Measurements from ENCODE around the gene CBX1.
"Not testable (repeated sequence)": the region's sequence is repeated elsewhere in the genome, so short reads cannot be mapped to it uniquely, and the experiment has no call there.

The CBX1 gene

GRCh38 chr17:48048384-48049126 is 52.7 kb downstream of the CBX1 start:
- DNase-seq: peak; percentile 41

DNA sequence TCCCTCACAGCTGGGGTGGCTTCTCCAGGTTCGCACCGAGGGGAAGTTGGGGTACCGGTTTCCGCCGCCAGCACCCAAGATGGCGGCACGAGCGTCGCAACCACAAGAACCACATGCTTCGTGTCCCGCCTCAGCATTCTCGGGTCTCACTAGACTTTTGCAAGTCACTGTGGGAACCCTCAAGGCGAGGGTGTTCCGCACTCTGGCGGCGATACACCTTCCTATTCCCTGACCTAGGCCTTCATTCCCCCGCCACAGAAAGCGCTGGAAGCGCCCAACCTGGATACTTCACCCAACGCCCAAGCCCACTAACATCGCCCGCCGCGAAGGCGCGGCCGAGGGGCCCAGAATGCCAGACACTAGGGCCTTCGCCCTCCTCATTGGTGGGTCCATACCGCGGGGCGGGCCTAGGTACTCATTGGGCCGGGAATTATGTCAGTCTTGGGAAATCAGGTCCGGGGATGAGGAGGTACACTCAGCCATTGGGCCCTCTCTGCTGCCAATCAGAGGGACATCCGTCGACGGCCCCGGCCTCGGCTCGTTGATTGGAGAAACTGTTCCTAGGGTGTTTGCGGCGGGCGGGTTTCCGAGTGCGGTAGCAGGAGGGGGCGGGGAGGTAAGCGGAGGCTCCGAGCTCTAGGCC is 53.4 kb downstream of the CBX1 start, which contains the start of gene NFE2L1:
Gene NFE2L1 (plus strand): TSS at position 619 of the 643 bp plus-strand sequence. CDS start 2,760 bp downstream, outside the sequence.
- DNase-seq: peak; percentile 99

- no peak for DNase-seq
Observed at GRCh38 chr17:48047113-48047740, 54.1 kb downstream of the CBX1 start.

DNA sequence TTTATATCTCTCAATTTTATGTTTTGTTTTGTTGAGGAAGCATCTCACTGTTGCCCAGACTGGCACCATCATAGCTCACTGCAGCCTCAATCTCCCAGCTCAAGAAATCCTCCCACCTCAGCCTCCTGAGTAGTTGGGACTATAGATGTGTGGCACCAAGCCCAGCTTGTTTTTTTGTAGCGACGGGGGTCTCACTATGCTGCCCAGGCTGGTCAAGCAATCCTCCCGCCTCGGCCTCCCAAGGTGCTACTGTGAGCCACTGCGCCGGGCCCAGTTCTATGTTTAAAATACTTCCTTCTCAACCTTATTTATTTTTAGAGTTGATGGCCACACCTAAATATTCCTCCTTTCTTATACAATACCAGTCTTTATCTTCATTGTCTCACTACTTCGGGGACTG is 55.0 kb downstream of the CBX1 start:
- no peak for DNase-seq

- DNase-seq: no peak
Observed at GRCh38 chr17:48045316-48046001, 55.8 kb downstream of the CBX1 start.

DNA sequence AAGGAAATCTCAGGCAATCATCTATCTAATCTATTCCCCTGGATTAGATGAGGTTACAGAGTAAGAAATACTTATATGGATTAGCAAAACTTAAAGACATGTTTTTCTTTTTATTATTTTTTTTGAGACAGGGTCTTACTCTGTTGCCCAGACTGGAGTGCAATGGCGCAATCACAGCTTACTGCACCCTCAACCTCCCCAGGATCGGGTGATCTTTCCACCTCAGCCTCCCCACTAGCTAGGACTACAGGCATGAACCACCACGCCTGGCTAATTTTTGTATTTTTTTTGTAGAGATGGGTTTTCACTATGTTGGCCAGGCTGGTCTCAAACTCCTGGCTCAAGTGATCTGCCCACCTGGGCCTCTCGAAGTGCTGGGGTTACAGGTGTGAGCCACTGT is 56.4 kb downstream of the CBX1 start:
- DNase-seq: no peak

- no peak for DNase-seq
Observed at GRCh38 chr17:48043176-48043575, 58.1 kb downstream of the CBX1 start.

DNA sequence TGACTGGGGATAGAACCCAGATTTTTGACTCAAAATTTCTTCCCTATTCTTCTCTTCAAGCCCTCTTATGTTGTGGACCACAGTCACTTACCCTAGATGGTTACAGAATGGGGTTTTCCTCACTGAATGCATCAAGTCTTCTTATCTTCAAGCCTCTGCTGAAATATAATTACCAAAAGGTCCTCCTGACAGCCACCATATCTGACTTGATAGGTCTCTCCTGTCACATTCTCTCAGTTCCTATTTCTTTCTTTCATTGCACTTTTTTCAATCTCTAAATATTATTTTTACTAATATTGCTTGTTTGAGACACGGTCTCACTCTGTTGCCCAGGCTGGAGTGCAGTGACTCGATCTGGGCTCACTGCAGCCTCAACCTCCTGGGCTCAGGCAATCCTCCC is 62.6 kb downstream of the CBX1 start:
- DNase-seq: no peak

DNA sequence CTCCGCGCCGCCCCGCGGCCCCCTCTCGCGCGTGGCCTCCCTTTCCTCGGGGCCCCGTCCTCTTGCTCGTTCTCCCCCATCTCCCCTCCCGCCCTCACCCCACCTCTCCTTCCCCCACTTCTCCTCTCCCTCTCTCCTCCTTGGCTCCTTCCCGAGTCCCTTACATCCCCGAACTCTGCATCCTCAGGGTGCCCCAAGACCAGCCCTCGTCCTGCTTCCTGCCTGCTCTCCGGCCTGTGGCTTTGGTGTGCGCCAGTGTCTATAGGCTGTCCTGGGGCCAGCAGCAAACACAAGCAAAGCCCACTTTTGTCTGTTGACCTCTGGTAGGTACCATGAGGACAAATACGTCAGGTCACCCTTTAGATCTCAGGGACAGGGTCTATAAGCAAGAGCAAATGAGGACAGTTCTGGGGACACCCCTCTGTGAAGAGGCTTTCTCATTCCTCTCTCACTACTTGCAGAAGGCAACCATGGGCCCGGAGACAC is 63.4 kb downstream of the CBX1 start:
- DNase-seq: no peak

- DNase-seq: peak; percentile 71
Observed at GRCh38 chr17:48037036-48037837, 64.0 kb downstream of the CBX1 start, which contains the start of gene COPZ2. Gene COPZ2, minus strand, starts transcription at chr17:48037797. Its CDS starts 20 bp downstream, at chr17:48037777.

- no peak for DNase-seq
Observed at GRCh38 chr17:48036693-48037035, 64.6 kb downstream of the CBX1 start.

DNA sequence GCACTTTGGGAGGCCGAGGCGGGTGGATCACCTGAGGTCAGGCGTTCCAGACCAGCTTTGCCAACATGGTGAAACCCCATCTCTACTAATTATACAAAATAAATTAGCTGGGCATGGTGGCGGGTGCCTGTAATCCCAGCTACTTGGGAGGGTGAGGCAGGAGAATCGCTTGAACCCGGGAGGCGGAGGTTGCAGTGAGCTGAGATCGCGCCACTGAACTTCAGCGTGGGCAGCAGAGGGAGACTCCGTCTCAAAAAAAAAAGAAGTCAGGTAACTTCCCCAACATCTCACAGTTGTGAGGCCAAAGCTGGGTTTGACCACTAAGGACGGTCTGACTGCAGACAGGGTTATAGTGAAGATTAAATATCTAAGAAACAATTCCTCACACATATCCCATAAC is 66.5 kb downstream of the CBX1 start:
- DNase-seq: not testable (repeated sequence)

DNA sequence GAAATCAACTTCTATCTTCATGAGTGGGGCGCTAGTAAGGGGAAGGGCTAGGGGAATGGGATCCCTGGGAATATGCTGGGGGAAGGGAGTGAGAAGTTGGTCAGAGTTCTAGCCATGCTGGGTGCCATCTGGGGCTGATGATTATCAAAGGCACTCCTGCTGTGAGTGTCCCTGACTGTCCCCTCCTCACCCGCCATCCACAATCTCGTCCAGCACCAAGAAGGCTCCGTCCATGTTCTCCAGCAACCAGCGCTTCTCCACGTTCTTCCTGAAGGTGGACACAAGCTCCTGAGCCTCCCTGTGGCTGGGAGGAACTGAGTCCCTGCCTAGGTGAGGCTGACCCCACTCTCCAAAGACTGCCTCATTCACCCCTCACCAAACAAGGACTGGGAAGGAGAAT is 69.3 kb downstream of the CBX1 start:
- DNase-seq: no peak

DNA sequence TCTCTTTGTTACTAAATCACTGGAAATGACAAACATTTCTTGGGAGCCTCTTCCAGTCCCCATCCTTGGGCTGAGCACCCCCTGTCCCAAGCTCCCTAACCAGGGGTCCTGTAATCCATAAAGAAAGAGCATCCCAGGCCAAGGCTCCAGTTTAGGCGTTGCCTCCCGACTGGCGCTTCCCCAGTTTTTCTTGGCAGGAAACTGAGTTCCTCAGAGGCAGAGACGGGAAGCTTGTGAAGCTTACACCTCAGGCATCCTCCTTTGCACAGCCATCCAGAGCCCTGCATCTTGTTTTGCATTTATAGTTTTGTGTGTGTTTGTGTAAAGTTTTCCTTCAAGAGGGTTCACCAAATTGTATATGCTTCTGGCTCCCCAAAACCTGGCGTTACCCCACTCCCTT is 70.7 kb downstream of the CBX1 start:
- DNase-seq: no peak

DNA sequence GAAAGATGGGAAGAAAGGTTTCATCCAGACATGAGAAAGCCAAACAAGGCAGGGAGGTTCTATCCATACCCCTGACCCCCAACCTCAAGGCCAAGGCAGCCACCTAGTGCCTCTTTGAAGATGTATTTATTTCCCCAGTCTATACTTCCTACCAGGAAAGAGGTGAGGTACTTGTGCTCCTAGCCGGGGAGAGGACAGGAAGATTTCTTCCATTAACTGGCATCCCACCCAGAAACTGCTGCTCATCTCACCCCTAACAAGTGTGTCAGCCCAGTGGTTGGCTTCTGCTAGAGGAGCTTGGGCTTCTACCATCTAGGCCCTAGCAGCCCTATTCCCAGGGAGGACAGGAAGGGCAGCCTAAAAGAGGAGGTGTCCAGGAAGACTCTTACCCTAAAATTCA is 72.5 kb downstream of the CBX1 start:
- no peak for DNase-seq

GRCh38 chr17:48027322-48027981 is 73.8 kb downstream of the CBX1 start:
- no peak for DNase-seq

GRCh38 chr17:48026502-48027321 is 74.6 kb downstream of the CBX1 start:
- DNase-seq: peak; percentile 77

DNA sequence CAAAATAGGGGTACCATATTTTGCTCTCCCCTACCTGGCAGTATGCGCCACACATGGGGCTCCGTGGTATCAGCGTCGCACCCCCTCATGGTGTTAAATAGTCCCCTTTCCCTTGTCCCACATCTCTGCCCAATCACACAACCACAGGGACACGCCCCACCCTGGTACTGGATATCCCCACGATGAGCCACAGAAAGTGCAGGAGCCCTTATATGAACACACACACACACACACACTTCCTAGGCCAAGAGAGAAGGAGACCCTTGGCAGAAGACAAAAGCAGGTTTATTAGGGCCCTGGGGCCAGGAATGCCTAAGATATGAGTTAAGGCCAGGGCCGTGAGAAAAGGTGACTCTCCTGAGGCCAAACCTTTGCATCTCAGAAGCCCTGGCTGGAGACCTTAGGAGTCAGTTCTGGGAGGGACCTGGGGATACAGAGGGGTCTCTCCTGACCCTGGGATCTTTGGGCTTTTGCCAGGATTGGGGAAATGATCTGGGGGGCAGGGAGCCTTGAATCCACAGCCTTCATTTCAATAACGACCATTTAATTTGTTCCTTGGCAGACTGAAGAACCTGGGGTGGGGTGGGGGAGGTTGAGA is 75.3 kb downstream of the CBX1 start:
- no peak for DNase-seq

- peak; percentile 97 for DNase-seq
Observed at GRCh38 chr17:48025040-48025903, 76.0 kb downstream of the CBX1 start.
